Dendritic cell treated with granulocyte-macrophage colony-stimulating factor and Interleukin-4, amounts not matched to agents 40 ng/mL and 50 ng/mL, for 4 days (primary cell): ENCODE results near the gene ZCCHC10.

Experiments
- H3K27ac Mint-ChIP-seq: one replicate; pipeline ENCODE4 v1.8.0; 2022; ENCODE audit warnings: mild to moderate bottlenecking, mixed read lengths
- H3K27me3 Mint-ChIP-seq: one replicate; pipeline ENCODE4 v1.8.0; 2022; ENCODE audit warnings: mild to moderate bottlenecking, mixed read lengths
- H3K36me3 Mint-ChIP-seq: one replicate; pipeline ENCODE4 v1.8.0; 2022; ENCODE audit warnings: low read depth, mixed read lengths
- H3K4me1 Mint-ChIP-seq: one replicate; pipeline ENCODE4 v1.8.0; 2022; ENCODE audit warnings: low read depth, mixed read lengths
- H3K4me3 Mint-ChIP-seq: one replicate; pipeline ENCODE4 v1.8.0; 2022; ENCODE audit warnings: mild to moderate bottlenecking, moderate library complexity, mixed read lengths
- H3K9me3 Mint-ChIP-seq: one replicate; pipeline ENCODE4 v1.8.0; 2022; ENCODE audit warnings: mixed read lengths
- intact Hi-C: fragments of 100-400 bp; cut with micrococcal nuclease; formaldehyde crosslinking; loops from one replicate; pipeline ENCODE4 v1.15.0; 2022

ZCCHC10 gene

DNA sequence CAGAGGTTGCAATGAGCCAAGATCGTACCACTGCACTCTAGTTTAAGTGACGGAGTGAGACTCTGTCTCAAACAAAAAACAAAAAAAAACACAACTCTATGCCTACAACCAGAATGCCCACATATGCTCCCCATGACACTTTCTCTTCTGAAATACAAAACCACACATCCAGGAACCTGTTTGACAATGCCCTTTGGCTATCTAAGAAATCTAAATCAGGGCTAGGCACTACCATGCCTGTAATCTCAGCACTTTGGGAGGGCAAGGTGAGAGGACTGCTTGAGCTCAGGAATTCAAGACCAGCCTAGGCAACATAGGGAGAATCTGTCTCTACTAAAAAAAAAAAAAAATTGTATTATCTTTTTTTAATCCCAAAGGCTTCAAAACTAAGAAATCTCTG, 73.5 kb downstream of the ZCCHC10 start:
- intact Hi-C loops = no loop called here
- Mint-ChIP-seq H3K4me1 (peaks cover 22% of the 10 kb centered on the region), H3K4me3 (no peak overlapping the region), H3K27me3 (no peaks in the 10 kb centered on the region), H3K9me3 (no peaks in the 10 kb centered on the region), H3K36me3 (peaks cover 58% of the 10 kb centered on the region), H3K27ac (no peak overlapping the region)

DNA sequence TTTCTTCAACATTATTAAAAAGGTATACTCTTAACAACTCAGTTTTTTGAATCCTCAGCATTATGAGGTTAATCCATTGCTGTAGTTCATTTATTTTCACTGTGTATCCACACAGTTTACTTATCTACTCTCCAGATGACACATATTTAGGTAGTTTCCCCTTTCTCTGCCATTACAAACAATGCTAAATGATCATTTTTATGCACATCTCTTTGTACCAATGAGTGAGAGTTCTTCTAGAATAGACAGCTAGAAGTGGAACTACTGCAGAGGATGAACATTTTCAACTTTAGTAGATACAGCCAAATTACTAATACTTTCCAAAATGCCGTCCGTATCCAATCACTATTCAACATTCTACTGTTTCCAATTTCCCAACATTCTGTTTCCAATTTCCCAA, 74.5 kb downstream of the ZCCHC10 start:
- Mint-ChIP-seq H3K4me3 (no peak overlapping the region), H3K9me3 (no peaks in the 10 kb centered on the region), H3K36me3 (peaks cover 58% of the 10 kb centered on the region), H3K27me3 (no peaks in the 10 kb centered on the region), H3K4me1 (peaks cover 24% of the 10 kb centered on the region), H3K27ac (no peak overlapping the region)
- intact Hi-C loops = no loop called here

DNA sequence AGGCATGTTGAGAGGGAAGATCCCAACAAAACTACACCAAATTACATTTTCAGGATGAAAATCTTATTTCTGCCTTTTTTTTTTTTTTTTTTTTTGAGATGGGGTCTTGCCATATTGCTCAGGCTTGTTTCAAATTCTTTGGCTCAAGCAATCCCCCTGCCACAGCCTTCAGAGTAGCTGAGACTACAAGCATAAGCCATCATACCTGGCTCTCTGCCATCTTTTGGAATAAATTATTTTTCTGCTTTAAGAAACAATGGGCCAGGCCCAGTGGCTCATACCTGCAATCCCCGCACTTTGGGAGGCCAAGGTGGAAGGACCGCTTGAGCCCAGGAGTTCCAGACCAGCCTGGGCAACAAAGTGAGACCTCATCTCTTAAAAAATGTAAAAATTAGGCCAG, 77.2 kb downstream of the ZCCHC10 start:
- Mint-ChIP-seq H3K4me1 (peaks cover 24% of the 10 kb centered on the region), H3K9me3 (no peaks in the 10 kb centered on the region), H3K36me3 (peaks cover 51% of the 10 kb centered on the region), H3K27me3 (no peaks in the 10 kb centered on the region), H3K27ac (no peak overlapping the region), H3K4me3 (no peak overlapping the region)
- intact Hi-C loops = no loop called here

DNA sequence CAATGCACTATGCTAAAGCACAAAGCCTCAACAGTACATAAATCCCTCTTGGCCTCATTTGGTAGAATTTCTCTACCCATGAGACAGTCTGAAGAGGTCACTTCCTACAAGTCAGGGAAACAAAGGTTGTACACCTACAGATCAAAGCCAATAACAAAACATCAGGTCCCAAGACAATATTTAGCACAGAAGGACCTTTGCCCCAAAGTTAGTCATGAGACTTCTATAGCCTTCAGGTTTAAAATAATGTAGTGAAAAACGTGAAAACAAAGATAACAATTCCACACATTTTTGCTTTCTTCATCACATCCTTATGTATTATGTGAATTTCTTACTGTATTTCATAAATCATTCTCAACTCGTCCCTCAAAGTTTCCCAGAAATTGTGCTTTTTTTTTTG, 78.7 kb downstream of the ZCCHC10 start:
- no peaks in the 10 kb centered on the region for H3K27me3 Mint-ChIP-seq
- H3K9me3 Mint-ChIP-seq = no peaks in the 10 kb centered on the region
- H3K27ac Mint-ChIP-seq = no peak overlapping the region
- peaks cover 15% of the 10 kb centered on the region for H3K4me1 Mint-ChIP-seq
- intact Hi-C loops = no loop called here
- no peak overlapping the region for H3K4me3 Mint-ChIP-seq
- peaks cover 47% of the 10 kb centered on the region for H3K36me3 Mint-ChIP-seq
